22Rv1 (cell line): ENCODE data around the gene KIF7.

Experiments used
- ZFX ChIP-seq: fragments of 450-650 bp; IDR thresholded peaks from 2 replicates; pipeline ENCODE4 v1.6.1; 2017; ENCODE audit warnings: antibody characterized with exemption, borderline replicate concordance
- TF ChIP-seq, protein P1 (sequence below): fragments of 450-650 bp; IDR thresholded peaks from 2 replicates; pipeline ENCODE4 v1.5.1; 2017; ENCODE audit warnings: mild to moderate bottlenecking

DNA sequence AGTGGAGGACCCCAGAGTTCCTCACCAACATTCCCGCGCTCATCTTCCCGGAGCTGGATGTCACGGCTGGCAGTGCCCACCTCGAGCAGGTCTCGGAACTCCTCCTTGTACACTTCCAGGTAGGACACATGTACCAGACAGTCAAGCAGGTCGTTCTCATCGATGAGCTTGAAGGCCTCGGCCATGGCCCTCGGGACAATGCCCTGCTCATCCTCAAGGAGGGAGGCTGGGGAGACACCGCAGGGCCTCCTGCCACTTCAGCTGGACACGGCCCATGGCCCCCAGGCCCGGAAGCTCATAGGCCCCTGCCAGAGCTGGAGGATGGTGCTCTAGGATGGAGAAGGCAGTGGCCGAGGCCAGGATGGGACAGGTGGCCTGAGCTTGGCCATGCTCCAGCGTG, 5.6 kb downstream of the KIF7 start:
- TF ChIP-seq, protein P1, sequence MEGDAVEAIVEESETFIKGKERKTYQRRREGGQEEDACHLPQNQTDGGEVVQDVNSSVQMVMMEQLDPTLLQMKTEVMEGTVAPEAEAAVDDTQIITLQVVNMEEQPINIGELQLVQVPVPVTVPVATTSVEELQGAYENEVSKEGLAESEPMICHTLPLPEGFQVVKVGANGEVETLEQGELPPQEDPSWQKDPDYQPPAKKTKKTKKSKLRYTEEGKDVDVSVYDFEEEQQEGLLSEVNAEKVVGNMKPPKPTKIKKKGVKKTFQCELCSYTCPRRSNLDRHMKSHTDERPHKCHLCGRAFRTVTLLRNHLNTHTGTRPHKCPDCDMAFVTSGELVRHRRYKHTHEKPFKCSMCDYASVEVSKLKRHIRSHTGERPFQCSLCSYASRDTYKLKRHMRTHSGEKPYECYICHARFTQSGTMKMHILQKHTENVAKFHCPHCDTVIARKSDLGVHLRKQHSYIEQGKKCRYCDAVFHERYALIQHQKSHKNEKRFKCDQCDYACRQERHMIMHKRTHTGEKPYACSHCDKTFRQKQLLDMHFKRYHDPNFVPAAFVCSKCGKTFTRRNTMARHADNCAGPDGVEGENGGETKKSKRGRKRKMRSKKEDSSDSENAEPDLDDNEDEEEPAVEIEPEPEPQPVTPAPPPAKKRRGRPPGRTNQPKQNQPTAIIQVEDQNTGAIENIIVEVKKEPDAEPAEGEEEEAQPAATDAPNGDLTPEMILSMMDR: no peak
- TF ChIP-seq ZFX: no peak
